H7 (cell line): Measurements from ENCODE around the gene IRAK1. TPM values are rescaled to one million over a fixed set of nuclear protein-coding genes. Genes with fewer than 3 reads are reported as not detected.

Experiments
- DNase-seq: peaks from one replicate; pipeline ENCODE4 v3.0.0; 2012
- H3K27me3 ChIP-seq: 2 replicates; pipeline ENCODE4 v1.6.0; 2011; ENCODE audit warnings: mild to moderate bottlenecking, low read length; ENCODE audit not compliant: control insufficient read depth, insufficient read depth
- H3K36me3 ChIP-seq: replicated peaks from 2 replicates; pipeline ENCODE4 v1.5.1; 2011; ENCODE audit warnings: low read length; ENCODE audit not compliant: control insufficient read depth, insufficient read depth
- H3K4me3 ChIP-seq: 2 replicates; pipeline ENCODE4 v1.5.1; 2011; ENCODE audit warnings: low read depth, mild to moderate bottlenecking, control low read depth, low read length, moderate library complexity; ENCODE audit not compliant: insufficient read depth
- total RNA-seq: library from RNA; depleted of rRNA; stranded (reverse); fragments of >200 nt; shearing (Covaris generic); gene quantifications from 2 replicates; pipeline ENCODE4 v1.2.3, GENCODE V29; 2014; rRNA removed

Gene IRAK1
- total RNA-seq, result 34.4 and 44.6 TPM in 2 replicates

DNA sequence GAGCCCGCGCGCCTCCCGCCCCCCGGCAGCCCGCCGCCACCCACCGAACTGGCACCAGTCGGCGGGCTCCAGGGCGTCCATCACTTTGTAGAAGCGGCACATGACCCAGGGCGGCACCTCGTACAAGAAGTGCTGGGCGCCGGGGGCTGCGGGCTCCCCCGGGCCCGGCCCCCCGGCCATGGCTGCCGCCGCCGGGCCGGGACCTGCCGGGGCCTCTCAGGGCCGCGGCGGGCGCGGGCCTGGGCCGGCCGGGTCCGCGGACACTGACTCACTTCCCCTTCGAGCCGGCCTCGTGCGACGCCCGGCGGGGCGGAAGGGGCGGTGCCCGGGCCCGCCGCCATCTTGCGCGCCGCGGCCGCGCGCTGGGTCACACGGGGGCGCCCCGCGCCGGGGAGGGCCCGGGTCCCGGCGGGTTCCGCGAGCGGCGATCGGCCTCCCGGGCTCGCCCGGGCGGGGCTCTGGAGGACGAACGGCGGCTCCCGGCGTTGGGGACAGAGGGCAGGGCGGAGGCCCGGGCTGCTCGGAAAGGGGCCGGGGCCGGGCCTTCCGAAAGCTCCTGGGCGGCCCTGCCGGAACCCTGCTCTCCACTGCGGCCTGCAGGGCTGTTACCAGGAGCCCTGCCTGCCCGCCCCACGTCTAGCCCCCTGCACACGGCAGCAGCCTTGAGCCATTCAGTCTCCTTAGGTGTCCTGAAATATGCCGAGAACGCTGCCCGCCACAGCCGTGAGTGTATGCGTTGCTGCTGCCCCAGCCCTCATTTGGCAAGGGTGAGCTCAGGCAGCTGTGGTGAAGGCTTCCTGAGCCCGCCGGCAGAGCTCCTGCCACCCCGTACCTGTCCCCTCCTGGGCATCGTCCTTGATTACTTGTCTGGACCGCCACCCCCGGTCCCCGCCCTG, at the start of gene IRAK1:
Gene IRAK1, minus strand, starts transcription at position 270 of the 896 bp plus-strand sequence. Its CDS starts 90 bp downstream, at position 180.
- Histone ChIP-seq H3K27me3 (no peaks in the 10 kb centered on the region), H3K4me3 (peak within 1 kb of the TSS; percentile 41), H3K36me3 (no peaks in the 10 kb centered on the region)
- peak; percentile 89 for DNase-seq

- no peak for DNase-seq
- H3K4me3 ChIP-seq, result no peak overlapping the region
Measured at GRCh38 chrX:154068560-154068959, 48.9 kb upstream of the IRAK1 start.

DNA sequence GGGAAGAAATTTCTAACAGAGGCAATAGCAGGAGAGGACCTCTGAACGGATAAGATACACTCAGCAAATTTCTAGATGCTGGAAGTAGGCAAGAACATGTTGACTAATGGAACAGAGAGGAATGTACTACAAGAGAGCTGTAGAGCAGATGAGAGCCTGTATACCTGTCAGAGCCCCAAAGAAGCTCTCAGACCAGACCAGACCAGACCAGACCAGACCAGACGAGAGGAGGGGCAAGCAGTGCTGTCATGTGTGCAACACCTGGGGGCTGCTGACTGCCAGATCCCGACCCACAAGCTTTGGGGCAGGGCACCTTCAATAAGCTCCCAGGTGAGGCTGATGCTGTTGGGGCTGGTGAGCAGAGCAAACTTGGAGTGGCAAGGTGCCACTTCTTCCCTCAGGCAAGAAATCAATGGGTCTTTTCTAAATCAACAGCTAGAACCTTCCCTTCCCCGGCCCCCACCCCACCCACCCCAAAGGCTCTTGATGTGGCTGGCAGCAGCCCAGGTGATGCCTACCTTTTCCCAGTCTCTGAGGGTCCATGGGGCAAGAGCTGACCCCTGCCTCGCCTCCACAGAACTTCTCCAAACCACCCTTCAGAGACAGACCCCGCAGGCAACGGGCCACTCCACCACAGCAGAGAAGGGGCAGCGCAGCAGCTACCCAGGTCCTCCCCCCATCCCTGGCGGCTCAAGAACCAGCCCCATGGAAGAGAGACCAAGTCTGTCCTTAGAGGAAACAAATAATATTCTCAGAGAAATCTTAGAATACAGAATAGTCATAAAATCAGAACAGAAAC, 45.1 kb upstream of the IRAK1 start:
- Histone ChIP-seq H3K4me3 (no peak overlapping the region), H3K27me3 (no peaks in the 10 kb centered on the region), H3K36me3 (no peaks in the 10 kb centered on the region)
- DNase-seq, result no peak

More at GRCh38 chrX:154068560-154068959, 48.9 kb upstream of the IRAK1 start:
- Histone ChIP-seq H3K27me3 (no peaks in the 10 kb centered on the region), H3K36me3 (no peaks in the 10 kb centered on the region)

- no peaks in the 10 kb centered on the region; the same call in 1 of the 2 replicates for H3K36me3 ChIP-seq
Measured at GRCh38 chrX:154063234-154063633, 43.5 kb upstream of the IRAK1 start.

DNA sequence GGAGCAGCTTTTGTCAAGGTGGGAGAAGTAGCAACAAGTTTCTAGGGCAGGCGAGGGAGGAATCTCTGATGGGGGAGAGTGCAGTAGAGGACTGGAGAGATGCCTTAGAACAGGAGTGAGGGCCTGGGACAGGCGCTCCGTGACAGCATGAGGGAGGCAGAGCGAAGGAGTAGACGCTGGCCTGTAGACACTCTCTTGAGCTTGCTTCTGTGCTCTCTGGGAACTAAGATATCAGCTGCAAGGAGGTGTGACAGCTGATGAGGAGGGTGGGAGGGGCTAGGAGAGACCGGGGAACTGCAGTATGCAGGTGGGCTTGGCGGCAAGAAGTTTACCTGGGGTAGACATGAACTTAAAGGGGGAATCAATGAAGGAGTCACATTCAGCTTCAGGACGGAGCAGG, 42.1 kb upstream of the IRAK1 start:
- H3K4me3 ChIP-seq, result no peak overlapping the region
- no peaks in the 10 kb centered on the region; the same call in none of the 2 replicates for H3K36me3 ChIP-seq
- no peaks in the 10 kb centered on the region for H3K27me3 ChIP-seq
- DNase-seq, result no peak

More at GRCh38 chrX:154063234-154063633, 43.5 kb upstream of the IRAK1 start:
- H3K27me3 ChIP-seq, result no peaks in the 10 kb centered on the region
- H3K4me3 ChIP-seq, result no peak overlapping the region
- DNase-seq, result no peak

GRCh38 chrX:154059729-154060245, 40.1 kb upstream of the IRAK1 start:
- no peak for DNase-seq
- Histone ChIP-seq H3K36me3 (no peaks in the 10 kb centered on the region; the same call in none of the 2 replicates), H3K27me3 (no peaks in the 10 kb centered on the region), H3K4me3 (no peak overlapping the region)

- no peak for DNase-seq
- no peaks in the 10 kb centered on the region for H3K27me3 ChIP-seq
- H3K4me3 ChIP-seq, result no peak overlapping the region
- no peaks in the 10 kb centered on the region; the same call in none of the 2 replicates for H3K36me3 ChIP-seq
Measured at GRCh38 chrX:154059231-154059630, 39.5 kb upstream of the IRAK1 start.

GRCh38 chrX:154058214-154058997, 38.7 kb upstream of the IRAK1 start:
- Histone ChIP-seq H3K4me3 (no peak overlapping the region), H3K27me3 (no peaks in the 10 kb centered on the region), H3K36me3 (no peaks in the 10 kb centered on the region; the same call in none of the 2 replicates)
- DNase-seq, result no peak

DNA sequence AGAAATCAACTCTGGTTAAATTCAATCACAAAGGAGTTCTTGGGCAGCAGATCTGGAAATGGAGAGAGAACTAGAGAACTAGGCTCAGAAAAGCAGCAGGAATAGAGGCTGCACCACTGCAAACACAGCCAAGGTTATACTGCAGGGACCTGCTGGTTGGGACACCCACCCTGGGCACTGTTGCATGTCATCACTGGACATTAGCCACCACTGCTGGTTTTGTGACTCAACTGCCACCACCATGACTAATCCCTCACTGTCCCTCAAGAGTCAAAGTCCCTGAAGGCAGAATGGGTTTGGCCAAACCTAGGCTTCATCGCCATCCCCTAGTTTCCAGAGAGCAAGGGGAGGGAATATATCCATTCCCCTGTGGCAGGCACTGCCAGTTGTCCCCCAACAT, 38.1 kb upstream of the IRAK1 start:
- DNase-seq, result no peak
- H3K27me3 ChIP-seq, result no peaks in the 10 kb centered on the region
- no peak overlapping the region for H3K4me3 ChIP-seq
- H3K36me3 ChIP-seq, result no peaks in the 10 kb centered on the region; the same call in none of the 2 replicates

- no peak overlapping the region for H3K4me3 ChIP-seq
- no peaks in the 10 kb centered on the region for H3K27me3 ChIP-seq
- DNase-seq, result no peak
- H3K36me3 ChIP-seq, result no peaks in the 10 kb centered on the region; the same call in none of the 2 replicates
Measured at GRCh38 chrX:154056770-154057241, 37.1 kb upstream of the IRAK1 start.

DNA sequence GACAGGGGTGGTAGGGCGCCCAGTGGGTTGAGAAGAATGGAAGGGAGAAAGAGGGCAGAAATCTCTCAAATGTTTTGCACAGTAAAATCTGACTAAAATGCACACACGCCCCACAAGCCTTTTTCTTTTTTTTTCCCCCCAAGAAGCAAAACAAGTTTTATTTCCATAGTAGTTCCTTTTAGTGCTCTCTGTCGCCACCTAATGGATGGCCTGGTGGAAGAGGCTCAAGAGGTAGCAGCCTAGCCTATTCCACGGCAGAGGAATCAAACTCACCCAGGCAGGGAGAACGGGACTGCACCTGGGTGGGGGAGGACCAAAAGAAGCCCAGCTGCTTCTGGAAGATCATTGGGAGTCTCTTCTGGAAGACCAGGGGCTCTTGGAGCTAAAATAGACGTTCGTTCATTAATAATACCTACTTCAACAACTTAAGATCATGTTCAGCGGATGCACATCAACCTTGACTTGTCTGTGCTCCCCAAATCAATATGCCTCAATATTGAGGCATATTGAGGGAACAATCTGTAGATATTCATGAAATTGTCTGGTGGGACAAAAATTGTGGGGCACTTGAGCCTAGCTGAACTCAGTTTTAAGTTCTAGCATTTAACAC, 31.6 kb upstream of the IRAK1 start:
- H3K36me3 ChIP-seq, result no peaks in the 10 kb centered on the region
- peak; percentile 79 for DNase-seq
- no peaks in the 10 kb centered on the region for H3K27me3 ChIP-seq
- H3K4me3 ChIP-seq, result no peak overlapping the region

- DNase-seq, result no peak
- no peaks in the 10 kb centered on the region for H3K36me3 ChIP-seq
- H3K4me3 ChIP-seq, result no peak overlapping the region
- no peaks in the 10 kb centered on the region for H3K27me3 ChIP-seq
Measured at GRCh38 chrX:154050113-154050495, 30.4 kb upstream of the IRAK1 start.

- no peak for DNase-seq
- H3K27me3 ChIP-seq, result no peaks in the 10 kb centered on the region
- no peak overlapping the region for H3K4me3 ChIP-seq
- H3K36me3 ChIP-seq, result no peaks in the 10 kb centered on the region
Measured at GRCh38 chrX:154049209-154050112, 29.8 kb upstream of the IRAK1 start.
